GM21367 (cell line): ENCODE data around the gene BICD2.

ENCODE experiments used
- ATAC-seq: cut with Tn5 transposase; IDR thresholded peaks from one replicate; pipeline ENCODE4 v1.9.1; 2021; ENCODE audit not compliant: unreplicated experiment

The BICD2 gene

GRCh38 chr9:92749071-92749933, 15.3 kb downstream of the BICD2 start:
- ATAC-seq, result no peak

- no peak for ATAC-seq
These were observed 16.5 kb downstream of the BICD2 start for GRCh38 chr9:92748233-92748497.

GRCh38 chr9:92747459-92748232, 17.0 kb downstream of the BICD2 start:
- ATAC-seq, result no peak

GRCh38 chr9:92746567-92747458, 17.8 kb downstream of the BICD2 start:
- ATAC-seq, result no peak

GRCh38 chr9:92745881-92746280, 18.8 kb downstream of the BICD2 start:
- no peak for ATAC-seq

GRCh38 chr9:92745331-92745730, 19.3 kb downstream of the BICD2 start:
- no peak for ATAC-seq

GRCh38 chr9:92740969-92741368, 23.7 kb downstream of the BICD2 start:
- no peak for ATAC-seq

- ATAC-seq, result no peak
These were observed 24.1 kb downstream of the BICD2 start for GRCh38 chr9:92740446-92740961.

GRCh38 chr9:92740009-92740408, 24.6 kb downstream of the BICD2 start:
- no peak for ATAC-seq

GRCh38 chr9:92739346-92739970, 25.2 kb downstream of the BICD2 start:
- ATAC-seq, result no peak

- no peak for ATAC-seq
These were observed 26.0 kb downstream of the BICD2 start for GRCh38 chr9:92738661-92739081.

GRCh38 chr9:92737611-92738299, 26.9 kb downstream of the BICD2 start:
- ATAC-seq, result no peak

- ATAC-seq, result no peak
These were observed 27.4 kb downstream of the BICD2 start for GRCh38 chr9:92737216-92737606.

GRCh38 chr9:92736563-92737215, 27.9 kb downstream of the BICD2 start:
- ATAC-seq, result no peak

GRCh38 chr9:92735636-92736562, 28.7 kb downstream of the BICD2 start:
- ATAC-seq, result no peak

GRCh38 chr9:92734931-92735635, 29.6 kb downstream of the BICD2 start:
- ATAC-seq, result no peak

- no peak for ATAC-seq
These were observed 33.7 kb downstream of the BICD2 start for GRCh38 chr9:92730897-92731296.

- no peak for ATAC-seq
These were observed 34.9 kb downstream of the BICD2 start for GRCh38 chr9:92729735-92730155.
